Tibial nerve (tissue), 4 donors: ENCODE data around the gene ARL5A. TPM values are rescaled to one million over a fixed set of nuclear protein-coding genes. Genes with fewer than 3 reads are reported as not detected.

Experiments
- DNase-seq, 2 donors: peaks; one replicate each; pipeline ENCODE4 v3.0.0-alpha.2; 2019; ENCODE audit warnings: low spot score in 2 of 2
- H3K27ac ChIP-seq, 4 donors: fragments of 200-600 bp; sonication (generic) in 3 of 4; one replicate each; pipeline ENCODE4 v1.5.1; 2017 to 2019; ENCODE audit warnings: mild to moderate bottlenecking in 1 of 4
- H3K27me3 ChIP-seq, 2 donors: fragments of 200-600 bp; sonication (generic) in 1 of 2; one replicate each; pipeline versions ENCODE4 v1.5.1 to v1.6.0; 2017 to 2019
- H3K36me3 ChIP-seq, 3 donors: fragments of 200-600 bp; sonication (generic); one replicate each; pipeline ENCODE4 v1.5.1; 2018 to 2019
- H3K4me1 ChIP-seq, 4 donors: fragments of 200-600 bp; sonication (generic) in 3 of 4; one replicate each; pipeline ENCODE4 v1.5.1; 2017 to 2019
- H3K4me3 ChIP-seq, 4 donors: fragments of 200-600 bp; sonication (generic) in 3 of 4; one replicate each; pipeline ENCODE4 v1.5.1; 2017 to 2019; ENCODE audit warnings: mild to moderate bottlenecking in 1 of 4, moderate library complexity in 1 of 4
- H3K9me3 ChIP-seq, 4 donors: fragments of 200-600 bp; sonication (generic) in 3 of 4; one replicate each; pipeline ENCODE4 v1.5.1; 2017 to 2019
- EP300 ChIP-seq, 2 donors: sonication (generic); formaldehyde crosslinking; IDR thresholded peaks; one replicate each; pipeline ENCODE4 v1.6.1; 2017; ENCODE audit warnings: antibody characterized with exemption in 2 of 2, mild to moderate bottlenecking in 1 of 2
- POLR2A ChIP-seq, 2 donors: fragments of 450-650 bp; IDR thresholded peaks; one replicate each; pipeline ENCODE4 v1.6.1; 2017; ENCODE audit warnings: antibody characterized with exemption in 2 of 2, mild to moderate bottlenecking in 2 of 2, moderate library complexity in 2 of 2
- WGBS, 2 donors: methylation state at CpG; one replicate each; pipeline ENCODE4 v1.1.5; 2018; 5-methylcytosine and 5-hydroxymethylcytosine counted together
- total RNA-seq, 4 donors: library from RNA; depleted of rRNA; stranded (reverse); fragments of >200 nt; gene quantifications; one replicate each; pipeline ENCODE4 v1.1.0, GENCODE V29; 2016
- TF ChIP-seq, protein P1 (sequence below), 5 experiments: fragments of 200-600 bp in 3 of 5; fragments of 450-650 bp in 2 of 5; sonication (generic) in 3 of 5; IDR thresholded peaks; one replicate each; pipeline ENCODE4 v1.5.1; 2016 to 2019; ENCODE audit warnings: antibody characterized with exemption in 5 of 5, mild to moderate bottlenecking in 3 of 5, moderate library complexity in 2 of 5

ARL5A gene
- total RNA-seq, 4 donors from 2014 or later: 21.6 to 40.2 (median 29.9) TPM

DNA sequence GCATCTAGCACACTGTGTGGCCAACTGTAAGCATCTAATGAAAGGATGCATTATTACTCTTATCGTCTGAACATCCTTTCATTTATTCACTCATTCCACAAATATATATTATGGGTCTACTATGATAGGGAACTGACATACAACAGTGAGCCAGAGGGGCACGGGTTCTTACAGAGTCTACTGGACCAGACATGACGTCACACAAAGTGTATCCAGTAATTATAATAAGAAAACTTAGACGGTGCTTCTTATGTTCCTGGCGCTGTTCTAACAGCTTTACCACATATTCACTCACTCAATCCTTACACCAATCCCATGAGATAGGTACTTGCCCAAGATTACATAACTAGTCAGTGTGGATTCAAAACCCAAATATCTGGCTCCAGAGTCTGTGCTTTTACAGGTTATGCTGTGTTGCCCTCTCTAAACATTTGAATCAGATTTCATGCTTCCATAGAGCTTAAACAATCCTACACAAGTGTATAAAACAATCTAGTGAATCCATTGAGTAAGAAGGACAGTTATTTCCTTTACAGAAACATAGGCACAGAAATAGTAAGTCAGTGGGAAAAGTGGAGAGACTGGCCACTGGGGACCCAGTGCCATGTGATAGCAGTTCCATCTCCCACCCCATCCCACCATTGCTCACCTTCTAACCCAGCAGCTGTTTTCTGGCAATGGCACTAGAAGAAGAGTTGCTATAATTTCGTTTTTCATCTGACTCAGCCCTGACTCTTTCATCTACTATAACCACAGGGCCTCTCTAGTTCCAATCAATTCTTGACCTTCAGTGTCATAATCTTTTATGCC is 24.2 kb upstream of the ARL5A start:
- no peaks in the 10 kb centered on the region for H3K27me3 ChIP-seq
- no peaks in the 10 kb centered on the region for H3K36me3 ChIP-seq
- H3K27ac ChIP-seq: no peak overlapping the region
- H3K4me3 ChIP-seq: no peak overlapping the region
- no peaks in the 10 kb centered on the region for H3K9me3 ChIP-seq
- H3K4me1 ChIP-seq: peaks cover 0 to 17% (median 0%) of the 10 kb centered on the region in 4 donors
- TF ChIP-seq, protein P1, sequence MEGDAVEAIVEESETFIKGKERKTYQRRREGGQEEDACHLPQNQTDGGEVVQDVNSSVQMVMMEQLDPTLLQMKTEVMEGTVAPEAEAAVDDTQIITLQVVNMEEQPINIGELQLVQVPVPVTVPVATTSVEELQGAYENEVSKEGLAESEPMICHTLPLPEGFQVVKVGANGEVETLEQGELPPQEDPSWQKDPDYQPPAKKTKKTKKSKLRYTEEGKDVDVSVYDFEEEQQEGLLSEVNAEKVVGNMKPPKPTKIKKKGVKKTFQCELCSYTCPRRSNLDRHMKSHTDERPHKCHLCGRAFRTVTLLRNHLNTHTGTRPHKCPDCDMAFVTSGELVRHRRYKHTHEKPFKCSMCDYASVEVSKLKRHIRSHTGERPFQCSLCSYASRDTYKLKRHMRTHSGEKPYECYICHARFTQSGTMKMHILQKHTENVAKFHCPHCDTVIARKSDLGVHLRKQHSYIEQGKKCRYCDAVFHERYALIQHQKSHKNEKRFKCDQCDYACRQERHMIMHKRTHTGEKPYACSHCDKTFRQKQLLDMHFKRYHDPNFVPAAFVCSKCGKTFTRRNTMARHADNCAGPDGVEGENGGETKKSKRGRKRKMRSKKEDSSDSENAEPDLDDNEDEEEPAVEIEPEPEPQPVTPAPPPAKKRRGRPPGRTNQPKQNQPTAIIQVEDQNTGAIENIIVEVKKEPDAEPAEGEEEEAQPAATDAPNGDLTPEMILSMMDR (IDR thresholded peaks at IDR 0.05): no peak
- TF ChIP-seq POLR2A (IDR thresholded peaks at IDR 0.05) (no peak), EP300 (IDR thresholded peaks at IDR 0.05) (no peak)
- no peak for DNase-seq
- 56 to 58% methylated on average over 6 of the region's 6 CpGs for WGBS, 2 donors

GRCh38 chr2:151851761-151852160 is 23.5 kb upstream of the ARL5A start:
- DNase-seq: no peak
- Histone ChIP-seq H3K4me3 (no peak overlapping the region), H3K27ac (no peak overlapping the region), H3K36me3 (no peaks in the 10 kb centered on the region), H3K4me1 (peaks cover 0 to 17% (median 0%) of the 10 kb centered on the region in 4 donors), H3K27me3 (no peaks in the 10 kb centered on the region), H3K9me3 (no peaks in the 10 kb centered on the region)
- TF ChIP-seq, protein P1 (IDR thresholded peaks at IDR 0.05): no peak
- TF ChIP-seq POLR2A (IDR thresholded peaks at IDR 0.05): no peak
- no peak for TF ChIP-seq EP300 (IDR thresholded peaks at IDR 0.05)
- 43 to 54% methylated on average over 3 of the region's 3 CpGs for WGBS, 2 donors

DNA sequence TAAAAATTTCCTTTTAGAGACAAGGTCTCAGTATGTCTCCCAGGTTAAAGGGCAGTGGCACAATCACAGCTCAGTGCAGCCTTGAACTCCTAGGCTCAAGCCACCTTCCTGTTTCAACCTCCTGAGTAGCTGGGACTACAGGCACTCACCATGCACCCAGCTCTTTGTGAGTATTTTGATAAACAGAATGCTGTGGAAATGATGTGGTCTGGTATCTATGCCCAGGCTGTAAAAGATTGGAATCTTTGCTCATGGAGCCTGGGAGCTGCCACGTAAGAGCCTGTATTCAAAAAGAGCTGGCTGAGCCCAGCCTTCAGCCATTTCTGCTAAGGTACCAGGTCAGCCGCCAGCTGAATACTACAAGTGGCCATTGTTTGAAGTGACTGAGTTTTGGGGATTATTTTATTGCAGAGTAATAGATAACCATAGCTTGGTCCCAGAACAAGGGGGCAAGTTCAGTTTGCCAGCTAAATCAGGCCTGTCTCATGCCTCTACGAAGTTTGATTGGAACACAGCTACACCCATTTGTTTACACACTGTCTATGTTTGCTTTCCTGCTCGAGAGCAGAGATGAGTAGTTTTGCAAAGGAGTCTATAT is 21.3 kb upstream of the ARL5A start:
- H3K4me1 ChIP-seq: peaks cover 0 to 17% (median 0%) of the 10 kb centered on the region in 4 donors
- TF ChIP-seq, protein P1 (IDR thresholded peaks at IDR 0.05): no peak
- TF ChIP-seq EP300 (IDR thresholded peaks at IDR 0.05) (no peak), POLR2A (IDR thresholded peaks at IDR 0.05) (no peak)
- WGBS, 2 donors: 69% methylated on average over 4 of the region's 4 CpGs
- H3K36me3 ChIP-seq: no peaks in the 10 kb centered on the region
- no peaks in the 10 kb centered on the region for H3K9me3 ChIP-seq
- H3K27me3 ChIP-seq: no peaks in the 10 kb centered on the region
- no peak overlapping the region for H3K27ac ChIP-seq
- DNase-seq: no peak
- no peak overlapping the region for H3K4me3 ChIP-seq

DNA sequence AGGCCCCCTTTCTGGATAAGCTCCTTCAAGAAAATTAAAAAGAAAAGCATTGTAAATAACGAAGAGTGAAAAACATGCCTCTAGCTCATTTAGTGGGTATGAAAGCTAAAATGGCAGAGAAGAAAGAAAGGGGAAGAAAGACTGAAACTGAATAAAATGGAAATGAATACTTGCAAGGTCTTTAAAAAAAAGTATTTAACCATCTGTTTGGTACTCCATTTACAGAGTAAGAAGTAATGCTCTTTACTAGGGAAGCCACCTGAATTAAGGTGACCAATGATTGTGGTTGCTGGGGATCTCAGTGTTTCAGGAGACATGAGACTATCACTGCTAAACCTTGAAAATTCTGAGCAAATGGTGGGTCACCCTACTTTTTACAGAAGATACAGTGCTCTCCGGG is 17.7 kb upstream of the ARL5A start:
- no peak overlapping the region for H3K4me3 ChIP-seq
- WGBS, 2 donors: 85 to 86% methylated on average over 2 of the region's 2 CpGs
- peaks cover 0 to 8% (median 0%) of the 10 kb centered on the region in 4 donors for H3K4me1 ChIP-seq
- H3K36me3 ChIP-seq: no peaks in the 10 kb centered on the region
- no peak for DNase-seq
- H3K9me3 ChIP-seq: no peaks in the 10 kb centered on the region
- H3K27ac ChIP-seq: no peak overlapping the region
- H3K27me3 ChIP-seq: no peaks in the 10 kb centered on the region
- no peak for TF ChIP-seq EP300 (IDR thresholded peaks at IDR 0.05)
- TF ChIP-seq POLR2A (IDR thresholded peaks at IDR 0.05): no peak
- TF ChIP-seq, protein P1 (IDR thresholded peaks at IDR 0.05): no peak

- Histone ChIP-seq H3K4me1 (peaks cover 0 to 8% (median 0%) of the 10 kb centered on the region in 4 donors), H3K27me3 (no peaks in the 10 kb centered on the region), H3K36me3 (no peaks in the 10 kb centered on the region), H3K4me3 (no peak overlapping the region), H3K9me3 (no peaks in the 10 kb centered on the region), H3K27ac (no peak overlapping the region)
- DNase-seq: no peak
- 68 to 69% methylated on average over 4 of the region's 4 CpGs for WGBS, 2 donors
- no peak for TF ChIP-seq EP300 (IDR thresholded peaks at IDR 0.05)
- TF ChIP-seq POLR2A (IDR thresholded peaks at IDR 0.05): no peak
- TF ChIP-seq, protein P1 (IDR thresholded peaks at IDR 0.05): no peak
Measured at GRCh38 chr2:151845481-151845880, 17.3 kb upstream of the ARL5A start.
